ENCODE measurements around the gene PPARG.
A peak's percentile ranks its signal among the peaks of the same experiment; 100 is the strongest.
"Not testable (repeated sequence)": the region's sequence is repeated elsewhere in the genome, so short reads cannot be mapped to it uniquely, and the experiment has no call there.

PPARG gene

DNA sequence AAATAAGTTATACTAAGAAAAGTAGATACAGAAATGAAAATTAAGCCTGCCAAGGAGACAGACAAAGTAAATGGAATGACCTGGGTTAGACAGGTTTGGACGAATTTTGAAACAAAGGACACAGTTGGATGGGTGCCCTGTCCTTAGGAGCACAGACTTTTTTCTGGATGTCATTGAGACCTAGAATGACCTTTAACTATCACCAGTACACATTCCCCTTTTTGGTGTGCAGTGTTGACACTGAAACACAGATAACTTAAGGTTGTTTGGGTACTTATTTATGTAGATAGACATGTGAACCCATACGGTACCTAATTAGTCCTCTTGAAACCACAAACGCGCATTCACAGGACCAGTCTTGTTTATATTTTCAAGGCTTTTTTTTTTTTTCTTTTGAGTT is 86.7 kb downstream of the PPARG start:
- no peak for DNase-seq (ENCODE audit: low read depth in 4 of 4, low spot score in 1 of 4)

DNA sequence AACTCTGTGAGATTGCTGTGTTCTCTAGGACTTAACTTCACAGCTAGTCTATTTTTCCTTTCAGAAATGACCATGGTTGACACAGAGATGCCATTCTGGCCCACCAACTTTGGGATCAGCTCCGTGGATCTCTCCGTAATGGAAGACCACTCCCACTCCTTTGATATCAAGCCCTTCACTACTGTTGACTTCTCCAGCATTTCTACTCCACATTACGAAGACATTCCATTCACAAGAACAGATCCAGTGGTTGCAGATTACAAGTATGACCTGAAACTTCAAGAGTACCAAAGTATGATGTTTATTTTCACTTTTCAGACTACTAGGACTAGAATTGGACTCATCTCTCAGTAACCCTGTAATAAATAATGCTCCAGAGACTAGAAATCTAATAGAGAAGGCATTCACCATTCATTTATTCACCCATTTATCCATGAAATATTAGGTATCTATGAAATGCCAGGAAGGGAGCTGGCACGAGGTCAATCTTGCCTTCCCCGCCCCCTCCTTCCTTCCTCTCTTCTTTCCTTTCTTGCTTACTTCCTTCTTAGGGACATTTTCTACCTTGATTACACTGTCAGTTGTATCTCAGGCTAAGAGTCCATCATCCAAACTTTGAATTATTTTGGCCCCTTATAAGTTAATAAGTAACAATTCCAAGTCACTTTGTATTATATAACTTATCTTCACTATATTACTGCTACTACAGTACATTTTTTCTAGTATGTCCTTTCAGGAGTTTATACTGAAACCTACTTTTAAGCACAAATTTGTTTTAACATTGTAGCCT is 91.0 kb downstream of the PPARG start:
- DNase-seq (ENCODE audit: low read depth in 4 of 4, low spot score in 1 of 4): no peak

DNA sequence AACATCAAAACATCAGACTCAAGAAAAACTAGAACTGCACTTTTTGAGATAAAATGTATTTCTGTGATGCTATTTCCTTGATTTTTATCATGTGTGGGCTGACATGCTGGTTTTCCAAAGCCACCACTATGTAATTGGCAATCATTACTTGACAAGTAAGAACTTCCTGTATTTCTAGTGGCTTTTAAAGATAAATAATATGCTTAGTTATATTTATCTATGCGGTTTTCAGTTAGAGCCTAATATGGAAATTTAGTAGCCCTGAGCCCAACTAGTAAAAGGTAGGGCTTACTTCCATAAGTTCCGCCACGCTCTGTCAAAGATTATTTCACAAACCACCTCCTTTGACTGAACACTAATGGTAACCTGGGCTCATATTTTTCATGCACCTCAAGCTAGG is 91.6 kb downstream of the PPARG start:
- no peak for DNase-seq (ENCODE audit: low read depth in 4 of 4, low spot score in 1 of 4)

GRCh38 chr3:12381199-12381598 is 92.3 kb downstream of the PPARG start:
- DNase-seq (ENCODE audit: low read depth in 4 of 4, low spot score in 1 of 4): no peak

DNA sequence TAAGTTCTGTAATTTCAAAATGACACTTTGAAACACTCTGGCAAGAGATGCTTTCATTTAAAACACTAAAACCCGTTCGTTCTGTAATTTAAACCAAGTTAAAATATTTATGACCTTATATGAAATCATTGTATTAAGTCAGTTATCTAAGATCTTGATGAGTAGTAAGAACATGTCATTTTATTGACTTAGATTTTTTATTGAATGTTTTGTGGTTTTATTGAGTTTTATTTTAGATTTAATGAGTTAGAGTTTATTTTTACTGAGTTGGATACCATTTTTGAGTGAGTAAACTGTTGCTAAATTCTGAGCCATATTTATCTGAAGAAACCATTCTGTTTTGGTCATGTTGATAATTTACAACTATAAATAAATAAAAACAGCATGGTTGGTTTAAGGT is 94.3 kb downstream of the PPARG start:
- no peak for DNase-seq (ENCODE audit: low read depth in 4 of 4, low spot score in 1 of 4)

DNA sequence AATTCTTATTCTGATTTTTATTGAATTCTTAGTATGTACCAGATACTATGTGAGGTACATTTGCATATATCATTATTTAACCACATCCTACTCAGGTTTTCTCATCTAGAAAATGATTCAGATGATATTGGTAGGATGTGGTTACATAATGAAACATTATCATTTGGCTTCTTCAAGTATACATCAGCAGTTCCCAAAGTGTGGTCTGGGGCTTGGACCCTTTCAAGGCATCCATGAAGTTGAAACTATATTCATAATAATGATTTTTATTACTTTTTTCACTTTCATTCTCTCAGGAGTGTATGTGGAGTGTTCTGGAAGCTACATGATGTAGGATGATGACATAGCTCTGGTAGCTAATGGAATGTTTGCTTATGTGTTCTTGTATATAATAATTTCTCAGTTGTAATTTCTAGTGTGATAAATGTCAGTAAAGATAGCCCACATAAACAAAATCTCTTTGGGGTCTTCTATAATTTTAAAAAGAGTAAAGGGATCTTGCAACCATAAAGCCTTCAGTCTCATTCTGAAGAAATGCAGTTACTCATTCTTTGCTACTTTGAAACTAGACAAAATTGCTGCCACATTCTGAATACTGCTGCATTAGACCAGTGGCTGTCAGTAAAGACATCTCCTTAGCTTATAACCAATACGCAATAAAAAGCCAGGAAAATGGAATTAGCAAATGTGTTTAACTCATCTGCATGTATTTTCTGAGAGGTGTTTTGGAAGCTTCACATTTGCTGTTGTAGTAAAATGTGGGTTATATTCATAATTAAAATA is 95.8 kb downstream of the PPARG start:
- no peak for DNase-seq (ENCODE audit: low read depth in 4 of 4, low spot score in 1 of 4)

DNA sequence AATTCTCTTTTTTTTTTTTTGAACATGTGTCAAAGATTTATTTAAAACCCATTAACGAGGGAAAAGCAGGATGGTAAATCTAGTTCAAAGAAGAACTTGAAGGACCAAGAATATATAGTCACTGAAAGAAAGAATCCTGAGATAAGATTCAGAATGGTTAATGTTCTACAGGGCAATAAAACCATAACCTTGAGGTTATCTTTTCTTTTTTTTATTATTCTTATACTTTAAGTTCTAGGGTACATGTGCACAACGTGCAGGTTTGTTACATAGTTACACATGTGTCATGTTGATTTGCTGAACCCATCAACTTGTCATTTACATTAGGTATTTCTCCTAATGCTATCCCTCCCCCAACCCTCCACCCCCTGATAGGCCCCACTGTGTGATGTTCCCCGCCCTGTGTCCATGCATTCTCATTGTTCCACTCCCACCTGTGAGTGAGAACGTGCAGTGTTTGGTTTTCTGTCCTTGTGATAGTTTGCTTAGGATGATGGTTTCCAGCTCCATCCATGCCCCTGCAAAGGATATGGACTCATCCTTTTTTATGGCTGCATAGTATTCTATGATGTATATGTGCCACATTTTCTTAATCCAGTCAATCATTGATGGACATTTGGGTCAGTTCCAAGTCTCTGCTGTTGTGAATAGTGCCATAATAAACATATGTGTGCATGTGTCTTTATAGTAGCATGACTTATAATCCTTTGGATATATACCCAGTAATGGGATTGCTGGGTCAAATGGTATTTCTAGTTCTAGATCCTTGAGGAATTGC is 97.8 kb downstream of the PPARG start:
- DNase-seq (ENCODE audit: low read depth in 4 of 4, low spot score in 1 of 4): not testable (repeated sequence)

DNA sequence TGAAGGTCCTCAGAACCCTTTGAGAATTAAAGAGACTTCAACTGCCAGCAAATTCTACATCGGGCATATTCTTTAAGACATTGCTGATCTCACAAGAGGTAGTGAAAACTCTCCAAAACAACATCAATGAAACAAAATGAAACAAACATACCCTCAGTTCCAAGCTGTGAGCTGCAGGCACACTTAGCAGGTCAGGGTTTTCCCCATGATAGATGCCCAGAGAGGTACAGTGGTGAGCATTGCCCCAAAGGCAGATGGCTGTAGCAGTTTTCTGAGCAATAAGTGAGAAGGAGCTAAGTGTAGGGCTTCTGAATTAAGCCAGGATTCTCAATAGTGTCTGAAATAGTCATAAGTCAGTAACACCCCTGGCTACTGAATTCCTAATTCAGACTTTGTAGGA is 99.3 kb downstream of the PPARG start:
- no peak for DNase-seq (ENCODE audit: low read depth in 4 of 4, low spot score in 1 of 4)

DNA sequence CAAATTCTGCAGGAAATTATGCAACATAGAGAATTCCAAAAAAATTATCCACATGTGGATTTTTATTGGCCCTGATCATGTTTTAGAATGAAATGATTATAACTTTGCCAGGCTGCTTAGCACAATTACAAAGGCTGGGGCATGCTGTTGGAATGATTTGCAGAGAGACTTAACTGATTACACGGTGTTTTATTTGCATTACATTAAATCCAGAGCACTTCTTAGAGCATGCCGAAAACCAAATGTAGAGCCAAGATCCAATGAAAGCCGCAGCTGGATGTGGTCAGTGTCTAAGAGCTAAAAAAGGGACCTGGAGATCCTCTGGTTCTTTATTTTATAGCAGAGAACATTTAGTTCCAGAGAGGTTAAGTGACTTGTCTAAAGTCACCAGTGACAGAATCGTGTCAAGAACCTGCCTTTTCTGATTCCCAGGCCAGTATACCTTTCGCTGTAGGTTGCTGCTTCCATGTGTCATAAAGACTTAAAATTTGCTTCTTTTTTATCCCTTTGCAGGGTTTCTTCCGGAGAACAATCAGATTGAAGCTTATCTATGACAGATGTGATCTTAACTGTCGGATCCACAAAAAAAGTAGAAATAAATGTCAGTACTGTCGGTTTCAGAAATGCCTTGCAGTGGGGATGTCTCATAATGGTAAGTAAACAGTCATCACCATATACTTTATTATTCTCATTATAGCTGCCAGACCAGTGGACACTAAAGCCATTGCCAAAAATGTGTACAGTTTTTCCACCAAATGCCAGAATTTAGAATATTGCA is 103.4 kb downstream of the PPARG start:
- DNase-seq (ENCODE audit: low read depth in 4 of 4, low spot score in 1 of 4): no peak

- no peak for DNase-seq (ENCODE audit: low read depth in 4 of 4, low spot score in 1 of 4)
Observed at GRCh38 chr3:12393894-12394293, 105.0 kb downstream of the PPARG start.

GRCh38 chr3:12394569-12395271 is 105.8 kb downstream of the PPARG start:
- DNase-seq (ENCODE audit: low read depth in 4 of 4, low spot score in 1 of 4): no peak

- DNase-seq (ENCODE audit: low read depth in 4 of 4, low spot score in 1 of 4): peak in 1 of 4 experiments; percentile 4
Observed at GRCh38 chr3:12395349-12396012, 106.6 kb downstream of the PPARG start.

GRCh38 chr3:12396471-12396870 is 107.6 kb downstream of the PPARG start:
- no peak for DNase-seq (ENCODE audit: low read depth in 4 of 4, low spot score in 1 of 4)

- no peak for DNase-seq (ENCODE audit: low read depth in 4 of 4, low spot score in 1 of 4)
Observed at GRCh38 chr3:12399226-12399625, 110.4 kb downstream of the PPARG start.

- DNase-seq (ENCODE audit: low read depth in 4 of 4, low spot score in 1 of 4): no peak
Observed at GRCh38 chr3:12400616-12401194, 111.8 kb downstream of the PPARG start.

- DNase-seq (ENCODE audit: low read depth in 4 of 4, low spot score in 1 of 4): no peak
Observed at GRCh38 chr3:12401208-12401607, 112.3 kb downstream of the PPARG start.

- no peak for DNase-seq (ENCODE audit: low read depth in 4 of 4, low spot score in 1 of 4)
Observed at GRCh38 chr3:12405432-12406272, 116.8 kb downstream of the PPARG start.

DNA sequence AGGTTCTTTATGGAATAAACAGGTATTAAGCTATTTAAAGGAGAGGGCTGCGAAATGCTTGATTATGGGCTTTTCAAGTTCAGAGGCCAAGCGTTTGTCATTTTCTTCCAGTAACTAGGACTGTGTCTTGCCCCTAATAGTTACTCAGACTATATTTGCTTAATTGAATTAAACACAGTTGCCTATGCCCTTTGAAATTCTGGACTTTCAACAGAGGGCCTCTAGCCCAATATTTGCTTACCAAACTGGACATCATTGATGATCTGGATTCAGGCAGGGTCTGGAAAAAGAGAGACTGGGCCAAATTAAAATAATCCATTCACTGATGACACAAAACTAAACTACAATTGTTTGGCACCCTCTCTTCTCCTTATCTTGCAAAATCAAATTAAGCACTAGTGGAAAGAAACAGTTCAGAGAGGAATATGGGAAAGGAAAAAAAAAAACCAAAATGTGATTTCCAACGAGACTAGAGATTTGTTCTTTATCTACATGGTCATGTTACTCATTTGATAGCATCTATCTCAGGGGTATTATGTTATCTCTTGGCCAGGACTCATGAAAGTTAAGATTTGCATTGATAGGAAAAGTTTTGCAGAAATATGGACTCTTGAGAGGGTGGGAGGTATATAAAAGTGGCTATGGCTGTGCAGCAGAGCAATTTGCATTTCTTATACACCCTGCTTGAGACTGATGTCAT is 120.3 kb downstream of the PPARG start:
- no peak for DNase-seq (ENCODE audit: low read depth in 4 of 4, low spot score in 1 of 4)

Measured in stimulated activated CD4-positive, alpha-beta T cell treated with anti-CD3 and anti-CD28 coated beads, Interleukin-1b, Interleukin-23, amount 100 ng/mL, for 24 hours (primary cell).